Measurements from ENCODE around the gene ZFYVE28. TPM values are rescaled to one million over a fixed set of nuclear protein-coding genes. Genes with fewer than 3 reads are reported as not detected.

The ZFYVE28 gene
- total and polyA plus RNA-seq, 2 of the 8 experiments (the other 6 are each of a cell fraction or from before 2014, with no cell fraction given), result 1.7 to 4.9 TPM

- CTCF ChIA-PET (ENCODE audit: partially characterized antibody), result interaction anchor here (0.6 kb wide), 1 partner anchor 350 kb away, joined by 3 read pairs; no protein-coding TSS in a partner anchor
- Histone ChIP-seq H3K18ac (ENCODE audit: extremely low read depth, low read length) (no peak overlapping the region), H2BK12ac (ENCODE audit: low read depth, low read length) (no peak overlapping the region), H2AK5ac (ENCODE audit: low read depth, low read length) (no peak overlapping the region), H3K4me3 (ENCODE audit: extremely low read depth in 1 of 4, insufficient read depth in 2 of 4, low read depth in 3 of 4, low read length in 4 of 4) (no peak overlapping the region), H3K56ac (replicated peaks; ENCODE audit: insufficient read length, low read depth, low read length) (no peak overlapping the region), H3K14ac (ENCODE audit: insufficient read length) (no peak overlapping the region), H3K4ac (replicated peaks; ENCODE audit: insufficient read length, low read depth, low read length) (no peak overlapping the region), H3K27ac (ENCODE audit: low read depth, low read length) (no peak overlapping the region), H4K20me1 (replicated peaks in 1 of 2; ENCODE audit: control insufficient read depth in 1 of 2, insufficient read depth in 2 of 2, low read length in 2 of 2) (peaks cover 0 to 6% of the 10 kb centered on the region in 2 experiments), H3K23ac (ENCODE audit: insufficient read length) (no peak overlapping the region), H4K5ac (ENCODE audit: insufficient read length, low read depth, low read length) (no peak overlapping the region), H3K79me1 (ENCODE audit: low read depth, low read length) (no peaks in the 10 kb centered on the region), H2AFZ (ENCODE audit: low read length) (no peak overlapping the region), H3K23me2 (ENCODE audit: low read depth, low read length) (peaks cover 7% of the 10 kb centered on the region; the same call in 1 of the 2 replicates), H3K36me3 (ENCODE audit: control insufficient read depth in 2 of 4, insufficient read depth in 4 of 4, low read length in 3 of 4) (no peaks in the 10 kb centered on the region), H3K4me1 (replicated peaks in 1 of 4; ENCODE audit: control insufficient read depth in 3 of 4, insufficient read depth in 4 of 4, low read length in 3 of 4) (peaks cover 0 to 5% (median 0%) of the 10 kb centered on the region in 4 experiments; a peak in 2 of 7 replicates), H4K8ac (ENCODE audit: extremely low read depth, insufficient read depth, low read length) (no peak overlapping the region), H2BK15ac (ENCODE audit: low read length) (no peak overlapping the region), H3K4me2 (ENCODE audit: insufficient read depth in 1 of 2, low read depth in 2 of 2, low read length in 2 of 2) (no peak overlapping the region), H3K9me3 (ENCODE audit: insufficient read depth in 2 of 2, low read depth in 1 of 2, low read length in 1 of 2) (no peaks in the 10 kb centered on the region), H2BK5ac (ENCODE audit: low read depth, low read length) (no peak overlapping the region), H2BK120ac (replicated peaks; ENCODE audit: low read depth, low read length) (no peak overlapping the region), H4K91ac (replicated peaks; ENCODE audit: insufficient read length, low read length) (no peak overlapping the region), H3K79me2 (ENCODE audit: control insufficient read depth in 1 of 2, insufficient read depth in 2 of 2, low read length in 2 of 2) (no peaks in the 10 kb centered on the region), H3K27me3 (replicated peaks in 1 of 4; ENCODE audit: control insufficient read depth in 3 of 4, extremely low read depth in 1 of 4, insufficient read depth in 3 of 4, low read length in 3 of 4) (no peaks in the 10 kb centered on the region), H2BK20ac (ENCODE audit: low read length) (no peak overlapping the region), H3K9ac (replicated peaks in 1 of 4; ENCODE audit: extremely low read depth in 1 of 4, low read depth in 3 of 4, low read length in 3 of 4) (no peak overlapping the region)
- DNase-seq (ENCODE audit: low read depth in 1 of 2, low spot score in 2 of 2) (no peak), FAIRE-seq (no peak)
- 91% methylated on average over 23 of the region's 23 CpGs; no CpG with 5 or more reads in 1 of the 2 experiments for WGBS, 2 experiments (ENCODE audit: extremely low coverage in 1 of 2, insufficient coverage in 1 of 2, insufficient read length in 1 of 2, insufficient replicate concordance in 2 of 2, low coverage in 1 of 2, low lambda C conversion rate in 2 of 2, missing lambda C conversion rate in 1 of 2)
- TF ChIP-seq SRF (IDR thresholded peaks at IDR 0.05; ENCODE audit: low read depth, low read length) (no peak), SIX5 (IDR thresholded peaks at IDR 0.05; ENCODE audit: low read depth, low read length) (no peak), POU5F1 (IDR thresholded peaks at IDR 0.05; ENCODE audit: low read depth, low read length) (no peak)
- POLR2A ChIA-PET (ENCODE audit: partially characterized antibody), result no interaction called here
These were observed 134.1 kb downstream of the ZFYVE28 start for GRCh38 chr4:2284161-2284933.

Measured in H1 (cell line).